Uterus (tissue), 2 donors: ENCODE measurements around the gene CLP1.

Experiments used
- CTCF ChIP-seq, 4 experiments: fragments of 200-600 bp in 2 of 4; fragments of 450-650 bp in 2 of 4; sonication (generic) in 2 of 4; IDR thresholded peaks; one replicate each; pipeline ENCODE4 v1.5.1; 2016 to 2019; ENCODE audit warnings: antibody characterized with exemption in 4 of 4, mild to moderate bottlenecking in 2 of 4, moderate library complexity in 1 of 4
- POLR2A ChIP-seq, 2 donors: fragments of 450-650 bp; IDR thresholded peaks; one replicate each; pipeline ENCODE4 v1.6.1; 2016; ENCODE audit warnings: antibody characterized with exemption in 2 of 2, mild to moderate bottlenecking in 1 of 2, moderate library complexity in 1 of 2

GRCh38 chr11:57646799-57647303, 10.7 kb upstream of the CLP1 start:
- no peak for TF ChIP-seq CTCF (IDR thresholded peaks at IDR 0.05)
- no peak for TF ChIP-seq POLR2A (IDR thresholded peaks at IDR 0.05)
